ENCODE measurements around the gene ATF3.
"Not testable (repeated sequence)": the region's sequence is repeated elsewhere in the genome, so short reads cannot be mapped to it uniquely, and the experiment has no call there.

The ATF3 gene

DNA sequence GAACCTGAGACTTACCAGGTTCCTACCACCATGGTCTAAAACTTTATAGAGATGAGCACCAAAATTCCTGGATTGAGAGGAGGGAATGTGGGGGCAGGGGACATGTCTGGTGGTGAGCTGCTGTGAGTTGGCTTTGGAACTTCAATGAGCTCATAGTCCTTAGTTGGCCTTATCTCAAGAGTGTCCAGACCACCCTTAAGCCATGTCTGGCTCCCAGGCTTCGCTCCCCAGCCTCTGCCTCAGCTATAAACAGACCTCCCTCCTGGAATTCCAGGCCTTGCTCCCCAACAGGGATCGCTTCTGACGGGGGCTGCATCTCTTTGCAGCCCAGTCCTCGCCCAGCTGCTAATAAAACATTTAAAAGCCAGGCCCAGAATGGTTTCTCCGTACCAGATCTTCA lies 19.5 kb downstream of the ATF3 start:
- no peak for DNase-seq (ENCODE audit: low spot score)

DNA sequence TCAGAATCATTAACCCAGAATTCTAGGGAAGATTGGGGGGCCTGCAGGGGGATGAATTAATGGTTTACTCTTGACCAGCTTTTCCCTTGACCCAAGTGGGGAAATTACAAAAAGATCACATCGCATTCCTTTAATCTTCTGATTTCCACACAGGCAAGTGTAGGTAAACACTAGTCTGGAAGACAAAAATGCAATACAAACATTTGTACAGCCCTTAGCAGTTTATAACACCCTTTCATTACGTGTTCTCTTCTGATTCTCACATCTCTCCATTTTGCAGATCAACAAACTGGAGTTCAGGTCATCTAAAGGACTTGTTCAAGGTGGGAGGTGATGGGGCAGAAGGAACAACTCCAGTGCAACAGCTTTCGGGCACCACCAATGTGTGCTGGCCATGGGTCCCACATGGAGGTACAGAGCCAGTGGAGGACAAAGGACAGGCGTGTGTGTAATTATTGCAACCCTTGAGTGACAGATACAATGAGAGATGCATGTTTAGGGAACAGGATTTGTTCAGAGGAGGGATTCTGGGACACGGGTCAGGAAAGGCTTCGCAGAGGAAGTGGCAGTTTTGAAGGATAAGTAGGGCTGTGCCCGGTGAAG lies 20.4 kb downstream of the ATF3 start:
- no peak for DNase-seq (ENCODE audit: low spot score)

DNA sequence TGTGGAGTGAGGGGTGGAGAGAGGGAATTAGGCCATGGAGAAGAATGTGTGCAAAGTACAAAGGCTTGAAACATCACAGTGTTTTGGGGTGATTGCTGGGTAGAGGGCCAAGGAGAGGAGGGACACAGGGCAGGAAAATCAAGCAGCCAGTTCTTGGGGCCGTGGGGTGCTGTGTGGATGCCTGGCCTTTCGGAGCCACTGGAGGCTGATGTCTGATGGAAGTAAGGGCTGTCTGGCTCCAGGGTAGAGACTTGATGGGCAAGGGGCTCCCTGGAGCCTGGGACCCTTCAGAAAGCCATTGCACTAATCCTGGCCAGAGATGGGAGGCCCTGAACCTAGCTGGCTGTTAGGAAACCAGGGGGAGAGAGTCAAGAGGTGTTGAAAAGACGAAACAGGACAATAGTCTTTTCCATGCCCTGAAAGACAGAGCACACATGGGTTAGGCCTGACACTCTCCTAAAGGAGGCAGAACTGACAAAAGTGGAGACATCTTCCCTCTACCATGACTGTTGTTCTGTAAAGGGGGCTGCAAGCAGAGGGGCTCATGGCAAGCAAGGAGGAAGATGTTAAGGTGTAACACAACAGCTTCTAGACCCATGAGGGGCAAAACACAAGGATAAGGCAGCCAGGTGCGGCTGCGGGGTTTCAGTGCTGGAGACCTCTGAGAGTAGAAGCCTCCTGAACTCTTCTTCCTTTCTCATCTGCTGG lies 21.0 kb downstream of the ATF3 start:
- no peak for DNase-seq (ENCODE audit: low spot score)

DNA sequence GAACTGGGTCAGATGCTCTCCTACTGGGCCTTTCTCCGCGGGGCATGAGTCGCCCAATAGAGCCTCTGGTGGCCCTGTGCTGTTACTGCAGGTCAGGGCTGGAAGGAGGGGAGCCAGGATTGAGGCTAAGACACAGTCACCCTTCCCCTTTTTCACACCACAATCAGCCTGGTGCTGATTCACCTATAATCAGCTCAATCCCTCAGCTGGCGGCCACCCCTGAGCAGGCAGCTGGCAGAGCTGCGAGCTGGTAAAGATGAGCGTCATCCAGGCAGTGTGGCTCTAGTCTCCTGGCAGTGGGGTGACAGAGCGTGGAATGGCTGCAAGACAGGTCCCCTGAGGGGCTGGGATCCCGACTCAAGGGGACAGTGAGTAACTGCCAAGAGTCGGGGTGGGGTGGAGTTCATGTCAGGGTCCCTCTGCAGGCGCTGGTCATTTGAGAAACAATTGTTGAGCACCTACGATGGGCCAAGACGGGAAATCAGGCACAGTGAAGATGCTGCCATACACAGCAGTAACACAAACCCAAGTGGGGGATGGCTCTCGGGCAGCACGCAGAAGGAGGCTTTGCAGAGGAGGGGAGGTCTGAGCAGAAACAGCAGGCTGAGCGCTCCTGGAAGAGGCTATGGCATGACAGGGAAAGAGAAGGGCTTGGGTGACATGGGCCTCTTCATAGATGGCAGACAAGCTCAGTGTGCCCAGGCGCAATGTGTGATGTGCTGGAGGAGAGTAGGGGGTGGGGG lies 21.8 kb downstream of the ATF3 start:
- DNase-seq (ENCODE audit: low spot score) = peak; percentile 88

DNA sequence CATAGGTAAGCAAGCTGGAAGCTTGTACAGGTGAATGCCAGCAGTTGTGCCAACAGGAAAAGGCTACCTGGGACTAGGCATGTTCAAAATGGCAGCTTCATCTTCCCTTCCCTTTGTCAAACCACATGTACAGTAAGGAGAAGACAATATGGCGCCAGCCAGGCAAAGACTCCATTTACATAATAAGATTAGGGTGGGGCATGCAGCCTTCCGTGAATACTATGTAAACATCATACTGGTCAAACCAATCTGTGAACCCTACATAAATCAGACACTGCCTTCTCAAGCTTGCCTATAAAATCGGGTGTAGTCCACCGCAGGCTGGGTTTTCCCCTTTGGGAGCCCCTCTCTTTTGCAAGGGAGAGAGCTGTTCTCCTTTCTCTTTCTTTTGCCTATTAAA lies 24.6 kb downstream of the ATF3 start:
- no peak for DNase-seq (ENCODE audit: low spot score)

DNA sequence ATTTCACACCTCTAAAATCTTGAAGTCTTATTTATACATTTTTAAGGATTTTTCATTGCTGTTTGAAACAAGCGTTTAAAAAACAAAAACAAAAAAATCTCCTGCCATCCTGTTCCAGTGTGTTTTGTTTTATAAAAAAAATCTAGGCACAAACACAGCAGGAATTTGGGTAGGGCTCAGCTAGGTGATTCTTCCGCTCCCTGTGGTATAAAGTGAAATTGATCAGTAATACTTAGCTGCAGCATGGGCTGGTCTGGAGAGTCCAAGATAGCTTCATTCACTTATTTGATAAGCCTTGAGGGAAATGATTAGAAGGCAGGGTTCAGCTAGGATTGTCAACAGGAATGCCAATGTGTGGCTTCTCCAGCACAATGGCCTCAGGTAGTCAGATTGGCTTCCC lies 25.7 kb downstream of the ATF3 start:
- DNase-seq (ENCODE audit: low spot score) = no peak

DNA sequence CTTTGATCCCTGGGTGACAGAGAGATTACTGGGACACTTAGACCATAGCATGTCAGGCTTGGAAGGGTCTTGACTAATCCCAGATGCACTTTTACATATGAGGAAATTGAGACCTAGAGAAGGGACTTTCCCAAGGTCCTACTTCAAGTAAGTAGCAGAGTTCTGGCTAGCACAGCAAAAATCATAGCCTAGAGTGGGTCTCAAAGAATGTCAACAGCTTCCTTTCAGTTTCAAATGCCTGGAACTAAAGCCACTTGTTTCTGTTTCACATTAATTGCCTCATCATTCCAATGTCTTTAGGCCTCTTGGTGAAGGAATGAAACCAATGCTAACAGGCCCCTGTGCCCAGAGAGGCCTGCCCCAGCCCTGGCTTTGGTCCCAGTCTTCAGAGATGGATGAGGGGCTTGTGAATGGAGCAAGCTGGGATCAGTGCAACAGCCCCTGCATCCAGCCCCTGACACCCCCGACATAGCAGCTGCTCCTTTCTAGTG lies 26.6 kb downstream of the ATF3 start:
- no peak for DNase-seq (ENCODE audit: low spot score)

DNA sequence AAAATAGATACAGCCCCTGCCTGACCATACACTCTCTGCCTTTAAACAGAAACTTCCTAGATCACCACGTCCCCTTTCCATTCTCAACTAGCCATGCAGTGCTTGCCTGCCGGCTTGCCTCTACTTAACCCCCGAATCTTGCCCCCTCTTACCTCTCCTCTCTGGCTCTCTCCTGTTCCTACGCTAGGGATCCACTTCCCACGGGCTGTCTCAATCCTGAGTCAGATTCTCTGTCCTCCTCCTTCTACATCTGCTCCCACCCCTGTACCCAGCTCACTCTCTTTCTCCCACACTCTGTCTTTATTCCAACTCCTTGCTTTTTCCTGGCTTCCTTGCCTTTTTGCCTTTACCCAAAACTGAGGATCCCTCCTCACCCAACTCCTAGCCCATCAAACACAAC lies 29.3 kb downstream of the ATF3 start:
- DNase-seq (ENCODE audit: low spot score) = no peak

DNA sequence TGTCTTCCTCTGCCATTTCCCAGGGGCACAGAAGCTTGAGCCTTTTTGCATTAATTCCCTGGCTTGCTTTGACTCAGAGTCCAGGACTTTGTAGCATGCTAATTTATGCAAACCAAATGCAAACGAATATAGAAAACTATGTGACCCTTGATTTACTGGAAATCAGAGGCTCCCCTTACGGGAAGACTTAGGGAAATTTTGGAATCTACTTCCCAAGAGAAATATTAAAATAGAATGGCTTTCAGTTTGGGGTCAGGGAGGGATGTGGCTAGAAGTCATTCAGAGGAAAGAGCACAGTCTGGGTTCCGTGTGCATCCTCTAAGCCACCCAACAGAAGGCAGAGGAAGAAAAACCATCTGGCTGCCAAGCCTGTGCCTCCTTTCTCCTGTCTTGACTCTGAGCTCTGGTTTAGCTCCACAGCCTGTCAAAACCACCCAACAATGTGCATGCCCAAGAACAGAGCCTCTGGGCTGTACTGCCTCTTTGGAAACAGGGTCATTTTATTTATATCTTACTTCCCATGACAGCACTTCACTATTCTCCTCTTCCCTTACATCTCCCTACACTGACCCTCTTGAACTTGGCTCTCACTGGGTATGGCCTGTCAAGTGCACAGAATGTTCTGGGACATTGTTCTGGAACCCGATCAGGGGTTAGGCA lies 30.1 kb downstream of the ATF3 start:
- no peak for DNase-seq (ENCODE audit: low spot score)

DNA sequence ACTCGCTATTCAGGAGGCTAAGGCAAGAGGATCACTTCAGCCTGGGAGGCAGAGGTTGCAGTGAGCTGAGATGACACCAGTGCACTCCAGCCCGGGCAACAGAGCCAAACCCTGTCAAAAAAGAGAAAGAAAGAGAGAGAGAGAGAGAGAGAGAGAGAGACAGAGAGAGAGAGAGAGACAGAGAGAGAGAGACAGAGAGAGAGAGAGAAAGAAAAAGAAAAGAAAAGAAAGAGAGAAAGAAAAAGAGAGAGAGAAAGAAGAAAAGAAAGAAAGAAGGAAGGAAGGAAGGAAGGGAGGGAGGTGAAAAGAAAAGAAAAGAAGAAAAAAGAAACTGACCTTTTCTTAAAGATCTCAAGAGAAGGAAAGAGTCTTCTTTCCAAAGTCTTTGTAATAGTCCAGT lies 31.0 kb downstream of the ATF3 start:
- not testable (repeated sequence) for DNase-seq (ENCODE audit: low spot score)

DNA sequence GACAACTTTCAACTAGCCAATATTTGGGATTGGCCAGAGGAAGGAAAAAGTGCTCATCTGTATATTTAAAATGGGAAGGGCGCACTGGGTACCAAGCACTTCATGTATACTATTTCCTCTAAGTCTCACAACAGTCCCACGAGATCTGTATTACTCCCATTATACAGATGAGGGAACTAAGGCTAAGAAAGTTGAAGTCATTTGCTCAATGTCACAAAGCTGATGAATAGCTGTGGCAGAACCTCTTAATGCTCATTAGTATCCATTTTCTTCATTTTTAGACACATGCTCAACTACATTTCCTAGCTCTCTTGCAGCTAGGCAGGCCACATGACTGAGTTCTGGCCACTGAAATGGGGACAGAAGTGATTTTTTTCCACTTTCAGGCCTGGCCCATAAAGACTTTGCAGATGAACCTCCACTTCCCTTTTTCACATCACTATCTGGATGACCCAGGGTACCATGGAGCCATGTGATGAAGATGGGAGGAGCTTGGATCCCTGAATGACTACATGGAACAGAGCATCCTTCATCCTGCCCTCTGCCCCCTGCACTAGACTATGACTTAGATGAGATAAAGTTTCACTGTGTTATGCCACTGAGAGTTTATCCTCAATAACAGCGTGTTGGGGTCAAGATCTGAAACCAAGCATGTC lies 31.8 kb downstream of the ATF3 start:
- DNase-seq (ENCODE audit: low spot score) = no peak

DNA sequence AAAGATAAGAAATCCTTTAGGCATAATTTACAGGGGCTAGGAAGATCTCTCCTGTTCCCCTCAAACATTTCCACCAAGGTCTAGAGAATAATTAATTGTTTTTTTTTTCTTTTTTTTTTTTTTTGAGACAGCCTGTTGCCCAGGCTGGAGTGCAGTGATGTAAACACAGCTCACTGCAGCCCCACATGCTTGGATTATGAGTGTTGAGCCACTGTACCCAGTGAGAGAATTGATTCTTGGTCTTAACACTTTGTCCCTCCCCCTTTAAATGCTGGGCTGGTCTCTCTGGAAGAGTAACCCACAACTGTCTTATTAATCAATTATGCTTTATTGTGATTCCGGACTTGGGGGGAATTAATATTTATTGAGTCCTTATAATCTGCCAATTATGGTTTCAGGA lies 33.4 kb downstream of the ATF3 start:
- no peak for DNase-seq (ENCODE audit: low spot score)

DNA sequence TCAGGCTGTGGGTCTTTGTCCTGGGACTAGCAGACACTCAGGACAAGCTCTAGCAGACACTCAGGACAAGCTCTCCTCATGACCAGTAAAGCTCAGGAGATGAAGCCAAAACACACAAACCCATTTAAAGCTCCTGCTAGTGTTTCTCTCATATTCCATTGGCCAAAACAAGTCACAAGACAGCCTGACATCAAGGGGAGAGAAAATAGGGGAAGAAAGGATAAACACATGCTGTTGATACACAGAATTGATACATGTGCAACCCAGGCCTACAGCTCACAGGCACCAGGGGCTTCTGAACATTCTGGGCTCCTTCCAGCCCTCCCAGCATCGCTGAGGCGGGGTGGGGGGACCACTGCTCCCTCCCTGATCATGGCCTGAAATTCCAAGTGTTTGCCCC lies 35.3 kb downstream of the ATF3 start:
- DNase-seq (ENCODE audit: low spot score) = no peak

DNA sequence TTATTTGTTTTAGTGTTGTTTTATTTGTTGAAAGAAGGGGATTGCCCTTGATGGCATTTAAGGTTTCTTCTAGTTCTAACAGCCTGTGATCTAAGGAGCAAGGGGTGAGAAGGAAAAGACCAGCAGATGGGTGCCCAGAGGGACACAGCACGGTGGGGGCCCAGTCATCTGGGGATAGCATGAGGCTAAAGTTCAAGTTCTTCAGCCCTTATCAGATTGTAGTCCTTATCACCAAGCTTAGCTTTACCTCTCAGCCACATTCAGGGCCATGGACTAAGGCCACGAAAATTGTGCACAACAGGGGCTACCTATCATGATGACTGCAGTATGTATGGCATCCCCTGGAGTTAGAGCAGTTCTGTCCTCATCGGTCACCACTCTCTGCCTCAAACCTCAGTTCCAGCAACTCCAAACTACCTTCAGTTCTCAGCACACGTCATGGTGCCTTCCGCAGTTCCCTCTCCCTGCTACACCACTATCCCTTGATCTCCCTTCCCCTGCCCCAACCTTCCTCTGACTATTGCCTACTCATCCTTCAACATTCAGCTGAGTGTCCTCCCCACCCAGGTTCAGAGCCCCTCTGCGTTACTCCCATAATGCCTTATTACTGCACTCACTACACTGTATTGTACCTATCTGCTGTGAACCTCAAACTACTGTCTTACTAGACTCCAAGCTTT lies 36.4 kb downstream of the ATF3 start:
- no peak for DNase-seq (ENCODE audit: low spot score)

DNA sequence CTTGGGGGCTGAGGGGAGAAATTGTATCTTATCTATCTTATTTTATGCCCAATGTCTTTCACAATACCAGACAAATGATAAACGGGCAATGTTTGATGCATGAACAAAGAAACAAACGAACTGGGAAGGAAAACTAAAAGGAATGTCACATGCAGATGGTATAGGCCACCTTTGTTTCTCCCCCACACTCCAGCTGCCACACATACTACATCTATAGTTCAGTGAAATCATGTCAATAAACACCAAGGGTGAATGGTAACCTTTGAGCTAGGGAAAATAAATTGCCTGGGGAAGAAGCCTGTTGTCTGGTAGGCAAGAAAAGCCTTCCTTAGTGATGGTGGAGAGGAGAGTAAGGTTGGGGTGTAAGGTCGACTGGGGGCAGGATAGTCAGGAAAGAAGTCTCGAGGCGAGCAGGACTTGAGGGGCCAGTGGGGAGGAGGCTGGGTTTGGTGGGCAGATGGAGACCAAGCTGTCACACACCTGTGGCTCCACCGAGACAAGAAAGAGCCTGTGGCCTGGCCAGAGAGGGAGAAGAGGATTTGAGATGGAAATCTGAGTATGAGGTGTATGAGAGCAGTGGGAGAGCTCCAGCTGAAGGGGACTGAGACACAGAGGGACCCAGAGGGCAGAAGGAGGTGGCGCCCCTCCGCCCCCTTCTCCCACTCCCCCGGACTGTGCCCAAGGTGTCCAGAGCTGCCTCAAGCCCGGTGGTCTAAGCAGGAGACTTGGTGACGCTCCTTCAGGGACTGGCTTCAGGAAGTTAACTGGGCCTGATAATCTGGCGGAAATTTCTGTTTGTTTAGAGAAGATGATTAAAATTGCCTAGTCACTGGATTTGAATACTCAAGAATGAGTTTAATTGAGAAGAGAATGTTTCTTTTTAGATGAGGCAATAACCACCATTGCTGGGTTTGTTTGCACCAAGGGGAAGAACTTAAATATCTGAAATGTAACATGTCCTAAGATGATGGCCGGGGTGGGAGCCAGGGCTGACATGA lies 37.3 kb downstream of the ATF3 start:
- DNase-seq (ENCODE audit: low spot score) = no peak

DNA sequence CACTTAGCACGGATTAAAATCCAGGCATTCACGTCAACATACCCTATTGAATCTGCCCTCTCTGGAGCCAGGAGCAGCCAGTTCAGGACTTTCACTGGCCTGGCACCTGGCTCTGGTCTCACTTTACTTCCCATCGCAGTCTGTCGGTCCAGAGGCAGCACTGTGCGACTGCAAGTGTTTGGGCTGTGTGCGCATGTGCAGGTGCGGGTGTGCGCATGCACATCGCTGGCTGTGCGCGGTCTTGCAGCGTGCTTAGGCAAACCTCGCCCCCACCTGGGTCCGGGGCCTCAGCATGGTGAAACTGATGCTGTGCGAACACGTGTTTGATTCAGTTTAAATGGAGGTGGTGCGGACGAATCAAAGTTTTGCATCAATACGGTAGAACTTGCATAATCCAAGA lies 38.0 kb downstream of the ATF3 start:
- no peak for DNase-seq (ENCODE audit: low spot score)

DNA sequence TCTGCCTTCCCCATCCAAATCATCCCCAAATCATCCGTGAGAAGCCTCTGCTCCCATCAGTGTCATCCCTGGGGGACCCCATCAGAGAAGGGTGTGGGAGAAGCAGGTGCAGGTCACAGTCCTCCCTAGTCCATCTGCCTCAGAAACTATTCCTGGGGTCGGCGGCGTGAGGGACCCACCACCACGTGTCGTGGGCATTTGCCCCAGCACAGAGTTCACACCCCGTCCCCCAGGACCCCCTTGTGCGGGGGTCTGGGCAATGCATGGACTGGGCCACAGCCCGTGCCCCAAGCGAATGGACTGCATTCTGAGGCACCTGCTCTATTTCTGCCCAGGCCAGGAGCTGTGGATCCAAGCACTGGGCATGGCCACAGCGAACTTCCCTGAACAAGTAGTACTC lies 38.4 kb downstream of the ATF3 start:
- DNase-seq (ENCODE audit: low spot score) = no peak

DNA sequence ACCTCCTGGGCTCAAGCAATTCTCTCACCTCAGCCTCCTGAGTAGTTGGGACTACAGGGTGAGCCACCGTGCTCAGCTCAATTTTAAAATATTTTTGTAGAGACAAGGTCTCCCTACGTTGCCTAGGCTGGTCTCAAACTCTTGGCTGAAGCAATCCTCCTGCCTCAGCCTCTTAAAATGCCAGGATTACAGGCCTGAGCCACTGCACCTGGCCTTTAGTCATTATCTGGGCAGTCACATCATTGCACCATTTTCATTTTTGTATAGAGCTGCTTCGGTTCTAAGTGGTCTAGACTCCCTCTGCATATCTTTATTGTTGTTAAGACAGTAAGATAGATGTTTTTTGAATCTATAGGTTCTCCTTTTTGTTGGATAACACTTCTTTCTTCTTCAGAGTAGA lies 39.9 kb downstream of the ATF3 start:
- DNase-seq (ENCODE audit: low spot score) = no peak

DNA sequence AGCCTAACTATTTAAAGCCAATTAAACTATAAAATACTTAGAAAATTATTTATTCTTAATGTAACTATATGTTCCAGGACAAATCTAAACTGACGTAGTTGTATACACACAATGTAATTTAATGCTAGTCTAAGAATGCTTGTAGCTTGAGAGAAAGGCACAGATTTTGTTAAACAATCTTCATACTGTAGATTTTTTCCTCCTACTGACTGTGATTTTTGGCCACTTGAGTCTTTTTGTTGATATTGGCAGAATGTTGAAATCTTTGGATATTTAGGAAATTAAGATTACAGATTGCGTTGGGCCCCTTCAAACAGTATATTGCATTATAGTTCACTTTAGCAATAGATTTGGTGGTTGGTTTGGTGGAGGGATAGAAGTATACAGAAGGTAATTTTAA lies 40.5 kb downstream of the ATF3 start:
- DNase-seq (ENCODE audit: low spot score) = no peak

DNA sequence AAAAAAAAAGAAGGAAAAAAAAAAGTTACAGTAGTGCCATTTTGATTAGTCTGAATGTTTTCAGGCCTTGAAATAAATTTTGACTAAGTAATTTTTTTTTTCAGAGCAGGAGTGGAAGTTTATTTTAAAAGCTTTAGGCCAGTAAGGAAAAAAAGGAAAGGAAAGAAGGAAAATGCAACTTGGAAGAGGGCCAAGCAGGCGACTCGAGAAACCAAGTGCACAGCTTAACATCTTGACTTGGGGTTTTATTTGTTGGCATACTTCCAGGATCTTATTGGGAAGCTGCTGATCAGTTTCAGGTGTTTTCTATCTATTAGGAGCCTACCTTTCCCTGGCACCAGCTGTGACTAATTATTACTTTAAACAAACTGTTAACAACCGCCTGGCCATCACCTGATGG lies 41.7 kb downstream of the ATF3 start:
- no peak for DNase-seq (ENCODE audit: low spot score)

Data from D341Med (cell line).